ENCODE results near the gene ZKSCAN2. TPM values are rescaled to one million over a fixed set of nuclear protein-coding genes. Genes with fewer than 3 reads are reported as not detected.

Gene ZKSCAN2
- polyA plus RNA-seq, 2 of the 4 experiments (the other 2 are of a cell fraction) = 2.0 to 3.4 TPM

- Histone ChIP-seq H3K4me2 (no peak overlapping the region), H3K4me3 (no peak overlapping the region), H3K4me1 (no peaks in the 10 kb centered on the region), H3K27ac (no peak overlapping the region), H3K9me3 (no peaks in the 10 kb centered on the region)
- FAIRE-seq (no peak), ATAC-seq (no peak), DNase-seq (ENCODE audit: low read depth in 1 of 2, low spot score in 1 of 2) (no peak)
- ChIA-PET CTCF (interaction anchor here (0.6 to 1.3 kb wide), 3 partner anchors 15 to 1198 kb away, joined by 3 to 4 read pairs (median 4); no protein-coding TSS in a partner anchor), POLR2A (interaction anchor here (0.6 kb wide), 1 partner anchor 539 kb away, joined by 3 read pairs; no protein-coding TSS in a partner anchor)
- no peak for TF ChIP-seq MAFK (IDR thresholded peaks at IDR 0.05; ENCODE audit: partially characterized antibody)
- WGBS (ENCODE audit: missing lambda C conversion rate) = 15% methylated on average over 3 of the region's 3 CpGs
These were observed 33.9 kb upstream of the ZKSCAN2 start for GRCh38 chr16:25291580-25291979.

- ChIA-PET CTCF (interaction anchor here (2.5 kb wide), 1 partner anchor 13 kb away, joined by 12 read pairs; no protein-coding TSS in a partner anchor), POLR2A (no interaction called here)
- DNase-seq (ENCODE audit: low read depth in 1 of 2, low spot score in 1 of 2) = no peak
- TF ChIP-seq RAD21 (conservative IDR thresholded peaks at IDR 0.05 in 1 of 2, IDR thresholded peaks at IDR 0.05 in 1 of 2) = no peak
- no peak for TF ChIP-seq PBX3 (IDR thresholded peaks at IDR 0.05)
- TF ChIP-seq CHD4 (IDR thresholded peaks at IDR 0.05; ENCODE audit: borderline replicate concordance) = no peak
- no peak for TF ChIP-seq BHLHE40 (IDR thresholded peaks at IDR 0.05; ENCODE audit: low read depth, low read length)
- no peak for TF ChIP-seq TFCP2L1 (CRISPR knock-in tag; IDR thresholded peaks at IDR 0.05)
- no peak for TF ChIP-seq PHF8 (IDR thresholded peaks at IDR 0.05; ENCODE audit: borderline replicate concordance, low read depth)
- no peak for TF ChIP-seq HOXB5 (CRISPR knock-in tag; IDR thresholded peaks at IDR 0.05)
- TF ChIP-seq HOXA7 (CRISPR knock-in tag; IDR thresholded peaks at IDR 0.05) = no peak
- no peak for TF ChIP-seq ZFP36 (IDR thresholded peaks at IDR 0.05; ENCODE audit: borderline replicate concordance, partially characterized antibody)
- TF ChIP-seq JUNB (IDR thresholded peaks at IDR 0.05) = no peak
- no peak for TF ChIP-seq KDM5A (IDR thresholded peaks at IDR 0.05)
- no peak for TF ChIP-seq RNF2 (IDR thresholded peaks at IDR 0.05; ENCODE audit: borderline replicate concordance, low read depth)
- TF ChIP-seq HDAC2 (IDR thresholded peaks at IDR 0.05) = no peak
- no peak for TF ChIP-seq RCOR1 (IDR thresholded peaks at IDR 0.05; ENCODE audit: low read depth, low read length)
- no peak for TF ChIP-seq GATA3 (IDR thresholded peaks at IDR 0.05; ENCODE audit: borderline replicate concordance)
- TF ChIP-seq POLR2AphosphoS2 (conservative IDR thresholded peaks at IDR 0.05; ENCODE audit: low read length) = no peak
- TF ChIP-seq SMC3 (IDR thresholded peaks at IDR 0.05) = no peak
- Histone ChIP-seq H3K4me3 (no peak overlapping the region), H3K4me1 (no peaks in the 10 kb centered on the region), H3K4me2 (no peak overlapping the region), H3K27ac (no peak overlapping the region), H3K9me3 (peaks cover under 1% of the 10 kb centered on the region; the same call in 1 of the 3 replicates)
- 77% methylated on average over 3 of the region's 3 CpGs for WGBS (ENCODE audit: missing lambda C conversion rate)
- no peak for FAIRE-seq
- no peak for ATAC-seq
These were observed 31.8 kb upstream of the ZKSCAN2 start for GRCh38 chr16:25289466-25289865.

- H3K9me3 ChIP-seq = peaks cover 5% of the 10 kb centered on the region; the same call in 1 of the 3 replicates
- H3K4me3 ChIP-seq = no peak overlapping the region
- H3K27ac ChIP-seq = no peak overlapping the region
- no peak for FAIRE-seq
- ATAC-seq = no peak
- no peak for DNase-seq (ENCODE audit: low read depth in 1 of 2, low spot score in 1 of 2)
- POLR2A ChIA-PET = no interaction called here
- no peaks in the 10 kb centered on the region for H3K4me1 ChIP-seq
- CTCF ChIA-PET = no interaction called here
- TF ChIP-seq FOXS1 (CRISPR knock-in tag; IDR thresholded peaks at IDR 0.05) (no peak), TP53 (CRISPR knock-in tag; IDR thresholded peaks at IDR 0.05) (no peak), CTCF (IDR thresholded peaks at IDR 0.05) (no peak), GATA3 (IDR thresholded peaks at IDR 0.05; ENCODE audit: borderline replicate concordance) (no peak), HOXA7 (CRISPR knock-in tag; IDR thresholded peaks at IDR 0.05) (no peak), CBX2 (IDR thresholded peaks at IDR 0.05; ENCODE audit: borderline replicate concordance, low read depth) (no peak), REST (IDR thresholded peaks at IDR 0.05) (no peak), NPAS2 (CRISPR knock-in tag; IDR thresholded peaks at IDR 0.05; ENCODE audit: borderline replicate concordance) (no peak), NFE2L2 (conservative IDR thresholded peaks at IDR 0.05; ENCODE audit: low read length) (no peak), MYC (IDR thresholded peaks at IDR 0.05; ENCODE audit: borderline replicate concordance, low read length) (no peak), FOSL2 (IDR thresholded peaks at IDR 0.05) (no peak), FOSL2 (CRISPR knock-in tag; IDR thresholded peaks at IDR 0.05) (no peak), RAD21 (conservative IDR thresholded peaks at IDR 0.05 in 1 of 2, IDR thresholded peaks at IDR 0.05 in 1 of 2) (no peak), POLR2A (IDR thresholded peaks at IDR 0.05; ENCODE audit: low read length) (no peak), RFX5 (IDR thresholded peaks at IDR 0.05) (no peak)
- 49% methylated on average over 7 of the region's 7 CpGs for WGBS (ENCODE audit: missing lambda C conversion rate)
- no peak overlapping the region for H3K4me2 ChIP-seq
These were observed 21.8 kb upstream of the ZKSCAN2 start for GRCh38 chr16:25279491-25279890.
